OCI-LY1 (cell line): ENCODE data around the gene FGF14.

ENCODE experiments used
- H2AFZ ChIP-seq: fragments of 200-600 bp; sonication (generic), shearing (Covaris generic); 2 replicates; pipeline ENCODE4 v1.6.0; 2014; ENCODE audit warnings: antibody characterized with exemption, mild to moderate bottlenecking, low read length
- H3F3A ChIP-seq: fragments of 200-600 bp; sonication (generic), shearing (Covaris generic); 2 replicates; pipeline ENCODE4 v1.6.0; 2014; ENCODE audit warnings: mild to moderate bottlenecking, antibody characterized with exemption, low read length, moderate library complexity; ENCODE audit not compliant: insufficient read depth
- H3K27ac ChIP-seq: fragments of 200-600 bp; sonication (generic); 2 replicates; pipeline ENCODE4 v1.5.1; 2014; ENCODE audit warnings: low read length, mixed run types, mild to moderate bottlenecking, low read depth; ENCODE audit not compliant: poor library complexity, severe bottlenecking
- H3K27me3 ChIP-seq: fragments of 200-600 bp; sonication (generic); 2 replicates; pipeline ENCODE4 v1.6.0; 2014; ENCODE audit warnings: antibody characterized with exemption, mild to moderate bottlenecking, low read length, moderate library complexity; ENCODE audit not compliant: insufficient read depth
- H3K36me3 ChIP-seq: fragments of 200-600 bp; sonication (generic); 2 replicates; pipeline ENCODE4 v1.6.1; 2014; ENCODE audit warnings: mild to moderate bottlenecking, antibody characterized with exemption, low read length, moderate library complexity, mixed read lengths; ENCODE audit not compliant: insufficient read depth
- H3K4me1 ChIP-seq: fragments of 200-600 bp; sonication (generic); 2 replicates; pipeline ENCODE4 v1.5.1; 2014; ENCODE audit warnings: mild to moderate bottlenecking, low read length, moderate library complexity; ENCODE audit not compliant: insufficient read depth, severe bottlenecking
- H3K4me2 ChIP-seq: fragments of 200-600 bp; sonication (generic), shearing (Covaris generic); 2 replicates; pipeline ENCODE4 v1.6.1; 2014; ENCODE audit warnings: low read length
- H3K4me3 ChIP-seq: fragments of 200-600 bp; sonication (generic); 2 replicates; pipeline ENCODE4 v1.5.1; 2014; ENCODE audit warnings: low read length, low read depth, mild to moderate bottlenecking, mixed read lengths; ENCODE audit not compliant: poor library complexity, severe bottlenecking
- H3K79me2 ChIP-seq: fragments of 200-600 bp; shearing (Covaris generic); 2 replicates; pipeline ENCODE4 v1.6.1; 2016; ENCODE audit warnings: mixed run types, low read length, mixed read lengths; ENCODE audit not compliant: insufficient read depth
- H3K9ac ChIP-seq: fragments of 200-600 bp; sonication (generic), shearing (Covaris generic); 2 replicates; pipeline ENCODE4 v1.6.1; 2014; ENCODE audit warnings: mild to moderate bottlenecking, low read length, mixed read lengths
- H3K9me2 ChIP-seq: fragments of 200-600 bp; sonication (generic), shearing (Covaris generic); 2 replicates; pipeline ENCODE4 v1.6.1; 2014; ENCODE audit warnings: low read depth, mild to moderate bottlenecking, low read length, mixed read lengths
- H3K9me3 ChIP-seq: fragments of 200-600 bp; shearing (Covaris generic); 2 replicates; pipeline ENCODE4 v1.6.1; 2014; ENCODE audit warnings: low read length, mixed read lengths
- H4K20me1 ChIP-seq: fragments of 200-600 bp; sonication (generic), shearing (Covaris generic); 2 replicates; pipeline ENCODE4 v1.6.0; 2016; ENCODE audit warnings: mild to moderate bottlenecking, low read length; ENCODE audit not compliant: insufficient read depth
- CTCF ChIP-seq: fragments of 200-600 bp; sonication (generic), shearing (Covaris generic); IDR thresholded peaks from 2 replicates; pipeline ENCODE4 v1.5.1; 2017; ENCODE audit warnings: mild to moderate bottlenecking, antibody characterized with exemption, low read length, moderate library complexity, mixed read lengths
- EZH2 ChIP-seq: fragments of 200-600 bp; sonication (generic), shearing (Covaris generic); IDR thresholded peaks from 2 replicates; pipeline ENCODE4 v1.8.0; 2017; ENCODE audit warnings: borderline replicate concordance, mixed run types, mild to moderate bottlenecking, antibody characterized with exemption, low read length, moderate library complexity, mixed read lengths

FGF14 gene

DNA sequence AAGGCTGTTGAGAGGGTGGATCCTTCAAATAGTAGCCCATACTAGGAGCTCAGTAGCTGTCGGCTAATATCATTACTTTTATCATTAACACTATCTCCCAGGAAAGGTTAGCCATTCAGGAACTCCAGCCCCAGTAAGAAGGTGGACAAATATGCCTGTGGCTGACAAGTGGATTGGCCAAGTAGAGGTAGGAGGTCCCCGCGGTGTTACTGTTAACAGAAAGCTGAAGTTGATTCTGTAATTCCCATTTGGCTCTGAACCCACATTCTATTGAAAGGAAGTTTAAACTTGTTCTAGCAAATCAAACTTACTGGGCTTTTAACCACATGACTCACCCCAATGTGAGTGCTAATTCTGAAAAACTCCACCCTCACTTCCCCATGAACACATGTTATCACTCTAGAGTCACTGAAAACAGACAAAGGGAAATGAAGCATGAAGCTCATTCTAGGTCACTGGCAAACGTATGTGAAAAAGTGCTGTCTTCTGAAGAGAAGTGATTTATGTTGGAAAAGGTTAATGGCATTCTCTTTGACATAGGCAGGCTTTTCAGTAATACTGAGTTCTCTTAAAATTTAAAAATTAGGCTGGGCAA lies 273.5 kb downstream of the FGF14 start:
- Histone ChIP-seq H3K4me3 (no peak overlapping the region), H3K27ac (no peak overlapping the region), H3K9me3 (no peaks in the 10 kb centered on the region), H3K4me1 (no peaks in the 10 kb centered on the region), H3K9me2 (no peaks in the 10 kb centered on the region), H3K79me2 (no peaks in the 10 kb centered on the region), H3F3A (no peaks in the 10 kb centered on the region), H2AFZ (no peak overlapping the region), H3K27me3 (no peaks in the 10 kb centered on the region), H4K20me1 (no peaks in the 10 kb centered on the region), H3K4me2 (no peak overlapping the region), H3K36me3 (no peaks in the 10 kb centered on the region), H3K9ac (no peak overlapping the region)
- TF ChIP-seq EZH2 (no peak), CTCF (no peak)

- Histone ChIP-seq H3K27me3 (no peaks in the 10 kb centered on the region), H4K20me1 (no peaks in the 10 kb centered on the region), H3K4me2 (no peak overlapping the region), H3F3A (no peaks in the 10 kb centered on the region), H3K79me2 (no peaks in the 10 kb centered on the region), H3K27ac (no peak overlapping the region), H3K4me3 (no peak overlapping the region), H3K4me1 (no peaks in the 10 kb centered on the region), H3K9ac (no peak overlapping the region), H3K9me3 (no peaks in the 10 kb centered on the region), H3K9me2 (no peaks in the 10 kb centered on the region), H2AFZ (no peak overlapping the region), H3K36me3 (no peaks in the 10 kb centered on the region)
- TF ChIP-seq CTCF, result no peak
- TF ChIP-seq EZH2, result no peak
Observed at GRCh38 chr13:102127153-102127552, 274.7 kb downstream of the FGF14 start.

- TF ChIP-seq CTCF (no peak), EZH2 (no peak)
- Histone ChIP-seq H3K27me3 (no peaks in the 10 kb centered on the region), H3K27ac (no peak overlapping the region), H3K9ac (no peak overlapping the region), H3F3A (no peaks in the 10 kb centered on the region), H3K9me2 (no peaks in the 10 kb centered on the region), H2AFZ (no peak overlapping the region), H3K4me1 (no peaks in the 10 kb centered on the region), H3K9me3 (no peaks in the 10 kb centered on the region), H4K20me1 (no peaks in the 10 kb centered on the region), H3K4me2 (no peak overlapping the region), H3K36me3 (no peaks in the 10 kb centered on the region), H3K79me2 (no peaks in the 10 kb centered on the region), H3K4me3 (no peak overlapping the region)
Observed at GRCh38 chr13:102122147-102122546, 279.7 kb downstream of the FGF14 start.
